ENCODE data around the gene ANAPC15. TPM values are rescaled to one million over a fixed set of nuclear protein-coding genes. Genes with fewer than 3 reads are reported as not detected.

ANAPC15 gene
- total and polyA plus RNA-seq, 9 of the 15 experiments (the other 6 are each of a cell fraction or from before 2014, with no cell fraction given), result 53.0 to 254 (median 75.7) TPM

GRCh38 chr11:72136684-72137262 is 24.3 kb upstream of the ANAPC15 start:
- ATAC-seq (no peak; the same call in 2 of the 3 replicates), DNase-seq (ENCODE audit: extremely low read depth in 1 of 4, low spot score in 3 of 4) (no peak), FAIRE-seq (peak; percentile 11)
- H3K27me3 ChIP-seq (ENCODE audit: control insufficient read depth in 2 of 2, insufficient read depth in 2 of 2, low read length in 2 of 2), result no peaks in the 10 kb centered on the region
- H3K9me3 ChIP-seq (replicated peaks; ENCODE audit: control insufficient read depth, insufficient read depth, low read depth, low read length), result no peaks in the 10 kb centered on the region
- H3K4me3 ChIP-seq, result no peak overlapping the region
- in situ Hi-C loops (cut with MboI) (no loop called here), intact Hi-C loops (cut with micrococcal nuclease) (no loop called here)
- peaks cover 0 to 6% of the 10 kb centered on the region in 2 experiments; a peak in 3 of 5 replicates for H3K4me1 ChIP-seq (replicated peaks in 1 of 2; ENCODE audit: control insufficient read depth in 2 of 2, insufficient read depth in 2 of 2, low read length in 2 of 2)
- BruUV-seq (replicated peaks), result no TSS peak
- no peaks in the 10 kb centered on the region for H3K9me1 ChIP-seq (ENCODE audit: control insufficient read depth, insufficient read depth, low read length)
- H3K79me2 ChIP-seq (ENCODE audit: control insufficient read depth, insufficient read depth, low read length), result no peaks in the 10 kb centered on the region
- no peak overlapping the region for H3K4me2 ChIP-seq (ENCODE audit: insufficient read depth, low read length)
- H4K20me1 ChIP-seq (replicated peaks; ENCODE audit: control insufficient read depth, insufficient read depth, low read length), result no peaks in the 10 kb centered on the region
- H3K36me3 ChIP-seq (ENCODE audit: control insufficient read depth, insufficient read depth, low read length), result no peaks in the 10 kb centered on the region
- TF ChIP-seq NFE2L1 (tag; IDR thresholded peaks at IDR 0.05; ENCODE audit: borderline replicate concordance, low read depth) (no peak), SIX5 (IDR thresholded peaks at IDR 0.05; ENCODE audit: borderline replicate concordance in 1 of 2, insufficient read depth in 1 of 2, low read depth in 1 of 2, low read length in 2 of 2) (no peak), CBFA2T2 (conservative IDR thresholded peaks at IDR 0.05) (no peak), RNF219 (CRISPR knock-in tag; IDR thresholded peaks at IDR 0.05) (no peak), ZNF354B (CRISPR knock-in tag; IDR thresholded peaks at IDR 0.05) (no peak), ZNF398 (CRISPR knock-in tag; IDR thresholded peaks at IDR 0.05) (no peak), ZNF184 (CRISPR knock-in tag; IDR thresholded peaks at IDR 0.05) (no peak), ZNF408 (CRISPR knock-in tag; IDR thresholded peaks at IDR 0.05; ENCODE audit: low read depth) (no peak), ZNF174 (CRISPR knock-in tag; IDR thresholded peaks at IDR 0.05) (no peak), ZFP91 (CRISPR knock-in tag; IDR thresholded peaks at IDR 0.05) (no peak), ZNF449 (CRISPR knock-in tag; IDR thresholded peaks at IDR 0.05) (no peak), CBX5 (IDR thresholded peaks at IDR 0.05; ENCODE audit: borderline replicate concordance, low read depth) (no peak)
- H2AFZ ChIP-seq (ENCODE audit: low read depth, low read length), result no peak overlapping the region
- 73% methylated on average over 4 of the region's 4 CpGs for WGBS (ENCODE audit: insufficient coverage, low coverage, missing lambda C conversion rate)
- ChIA-PET POLR2A (interaction anchor here (1.2 to 2.0 kb wide), 2 partner anchors 10 to 12 kb away, joined by 3 to 7 read pairs; no protein-coding TSS in a partner anchor), CTCF (ENCODE audit: low intra/inter-chr PET ratio) (no interaction called here)
- no peak overlapping the region for H3K9ac ChIP-seq (ENCODE audit: insufficient read depth in 1 of 2, low read depth in 2 of 2, low read length in 2 of 2)
- no peak overlapping the region for H3K27ac ChIP-seq (ENCODE audit: extremely low read depth, low read depth, low read length)
